GM12864 (cell line): ENCODE data around the gene ULBP2.
"Not testable (repeated sequence)": the region's sequence is repeated elsewhere in the genome, so short reads cannot be mapped to it uniquely, and the experiment has no call there.

Experiments
- DNase-seq: peaks from one replicate; pipeline ENCODE4 v3.0.0-alpha.2; 2011; ENCODE audit warnings: low read depth
- H3K4me3 ChIP-seq: 2 replicates; pipeline ENCODE4 v1.5.1; 2011; ENCODE audit warnings: mild to moderate bottlenecking, low read depth, low read length, control low read depth
- CTCF ChIP-seq: IDR thresholded peaks from 2 replicates; pipeline ENCODE4 v1.5.1; 2011; ENCODE audit warnings: low read depth, mild to moderate bottlenecking, moderate library complexity, low read length, control low read depth, inconsistent platforms; ENCODE audit errors: missing control alignments

Gene ULBP2

GRCh38 chr6:149965194-149966020, 23.6 kb downstream of the ULBP2 start:
- no peak for TF ChIP-seq CTCF
- no peak overlapping the region for H3K4me3 ChIP-seq
- DNase-seq, result no peak

- not testable (repeated sequence) for DNase-seq, H3K4me3 ChIP-seq
Measured at GRCh38 chr6:149966319-149966718, 24.5 kb downstream of the ULBP2 start.

- no peak for TF ChIP-seq CTCF
- DNase-seq, result no peak
- H3K4me3 ChIP-seq, result no peak overlapping the region
Measured at GRCh38 chr6:149967591-149967990, 25.8 kb downstream of the ULBP2 start.

- H3K4me3 ChIP-seq, DNase-seq: not testable (repeated sequence)
Measured at GRCh38 chr6:149967999-149968398, 26.2 kb downstream of the ULBP2 start.

- DNase-seq, H3K4me3 ChIP-seq: not testable (repeated sequence)
Measured at GRCh38 chr6:149968909-149969308, 27.1 kb downstream of the ULBP2 start.

GRCh38 chr6:149969635-149970034, 27.8 kb downstream of the ULBP2 start:
- H3K4me3 ChIP-seq, result no peak overlapping the region
- no peak for TF ChIP-seq CTCF
- no peak for DNase-seq

- DNase-seq, H3K4me3 ChIP-seq: not testable (repeated sequence)
Measured at GRCh38 chr6:149974394-149974793, 32.6 kb downstream of the ULBP2 start.

GRCh38 chr6:149974825-149975224, 33.0 kb downstream of the ULBP2 start:
- no peak for DNase-seq
- H3K4me3 ChIP-seq, result no peak overlapping the region
- no peak for TF ChIP-seq CTCF

GRCh38 chr6:149975400-149975799, 33.6 kb downstream of the ULBP2 start:
- no peak for TF ChIP-seq CTCF
- no peak for DNase-seq
- no peak overlapping the region for H3K4me3 ChIP-seq
